ENCODE results near the gene NTN1.

Gene NTN1

GRCh38 chr17:9109933-9110332 lies 88.6 kb downstream of the NTN1 start:
- no CpG with 5 or more reads among the region's 4 CpGs for WGBS (ENCODE audit: extremely low coverage, insufficient coverage, insufficient read length)
- Histone ChIP-seq H3K4ac (ENCODE audit: low read depth, low read length) (no peak overlapping the region), H3K4me3 (ENCODE audit: low read depth, low read length) (no peak overlapping the region), H4K91ac (ENCODE audit: low read depth, low read length) (no peak overlapping the region), H3K14ac (ENCODE audit: low read length) (no peak overlapping the region), H2AK5ac (ENCODE audit: low read length) (no peak overlapping the region), H2BK120ac (ENCODE audit: insufficient read depth, low read length, poor library complexity) (no peak overlapping the region), H2BK12ac (ENCODE audit: low read length) (no peak overlapping the region), H2BK5ac (ENCODE audit: low read depth, low read length, poor library complexity) (no peak overlapping the region), H3K79me1 (ENCODE audit: low read length) (no peaks in the 10 kb centered on the region), H3K18ac (ENCODE audit: low read length) (no peak overlapping the region), H3K4me2 (ENCODE audit: low read length) (no peak overlapping the region), H3K23ac (ENCODE audit: low read length) (no peak overlapping the region), H3K9me3 (ENCODE audit: insufficient read depth, low read depth, low read length) (no peaks in the 10 kb centered on the region), H3K79me2 (ENCODE audit: control insufficient read depth, insufficient read depth, low read length, poor library complexity) (no peaks in the 10 kb centered on the region), H3K36me3 (ENCODE audit: control insufficient read depth in 1 of 2, insufficient read depth in 2 of 2, low read length in 2 of 2) (no peaks in the 10 kb centered on the region), H4K8ac (ENCODE audit: low read depth, low read length) (no peak overlapping the region), H3K27me3 (ENCODE audit: insufficient read depth, low read length) (no peaks in the 10 kb centered on the region), H3K4me1 (ENCODE audit: control insufficient read depth in 1 of 2, insufficient read depth in 2 of 2, low read length in 2 of 2) (no peaks in the 10 kb centered on the region), H3K9ac (ENCODE audit: low read length) (no peak overlapping the region), H2AFZ (ENCODE audit: insufficient read depth, low read length, poor library complexity) (no peak overlapping the region), H4K12ac (ENCODE audit: low read depth, low read length) (no peak overlapping the region), H3K27ac (ENCODE audit: low read depth, low read length) (no peak overlapping the region)
- DNase-seq = no peak

- no peak overlapping the region for H3K4ac ChIP-seq (ENCODE audit: low read depth, low read length)
- no peak overlapping the region for H2BK5ac ChIP-seq (ENCODE audit: low read depth, low read length, poor library complexity)
- H3K18ac ChIP-seq (ENCODE audit: low read length) = no peak overlapping the region
- H3K27ac ChIP-seq (ENCODE audit: low read depth, low read length) = no peak overlapping the region
- no peak overlapping the region for H2AFZ ChIP-seq (ENCODE audit: insufficient read depth, low read length, poor library complexity)
- no peak overlapping the region for H2AK5ac ChIP-seq (ENCODE audit: low read length)
- H4K12ac ChIP-seq (ENCODE audit: low read depth, low read length) = no peak overlapping the region
- no peaks in the 10 kb centered on the region for H3K36me3 ChIP-seq (ENCODE audit: control insufficient read depth in 1 of 2, insufficient read depth in 2 of 2, low read length in 2 of 2)
- no peak overlapping the region for H2BK12ac ChIP-seq (ENCODE audit: low read length)
- no peak overlapping the region for H3K4me2 ChIP-seq (ENCODE audit: low read length)
- no CpG with 5 or more reads among the region's 7 CpGs for WGBS (ENCODE audit: extremely low coverage, insufficient coverage, insufficient read length)
- no peaks in the 10 kb centered on the region for H3K79me2 ChIP-seq (ENCODE audit: control insufficient read depth, insufficient read depth, low read length, poor library complexity)
- no peak overlapping the region for H3K4me3 ChIP-seq (ENCODE audit: low read depth, low read length)
- no peak overlapping the region for H3K23ac ChIP-seq (ENCODE audit: low read length)
- H3K9ac ChIP-seq (ENCODE audit: low read length) = no peak overlapping the region
- H2BK120ac ChIP-seq (ENCODE audit: insufficient read depth, low read length, poor library complexity) = no peak overlapping the region
- DNase-seq = peak; percentile 90
- H3K4me1 ChIP-seq (ENCODE audit: control insufficient read depth in 1 of 2, insufficient read depth in 2 of 2, low read length in 2 of 2) = peaks cover 0 to 4% of the 10 kb centered on the region in 2 experiments
- H4K91ac ChIP-seq (ENCODE audit: low read depth, low read length) = no peak overlapping the region
- no peak overlapping the region for H3K14ac ChIP-seq (ENCODE audit: low read length)
- H3K79me1 ChIP-seq (ENCODE audit: low read length) = no peaks in the 10 kb centered on the region
- H3K27me3 ChIP-seq (ENCODE audit: insufficient read depth, low read length) = no peaks in the 10 kb centered on the region
- H3K9me3 ChIP-seq (ENCODE audit: insufficient read depth, low read depth, low read length) = no peaks in the 10 kb centered on the region
- H4K8ac ChIP-seq (ENCODE audit: low read depth, low read length) = no peak overlapping the region
Measured at GRCh38 chr17:9110501-9110900, 89.2 kb downstream of the NTN1 start.

- peak overlapping the region; percentile 80 for H2BK120ac ChIP-seq (ENCODE audit: insufficient read depth, low read length, poor library complexity)
- no peak overlapping the region for H3K27ac ChIP-seq (ENCODE audit: low read depth, low read length)
- H3K18ac ChIP-seq (ENCODE audit: low read length) = no peak overlapping the region
- H3K23ac ChIP-seq (ENCODE audit: low read length) = no peak overlapping the region
- H3K36me3 ChIP-seq (ENCODE audit: control insufficient read depth in 1 of 2, insufficient read depth in 2 of 2, low read length in 2 of 2) = no peaks in the 10 kb centered on the region
- no peak overlapping the region for H4K12ac ChIP-seq (ENCODE audit: low read depth, low read length)
- WGBS (ENCODE audit: extremely low coverage, insufficient coverage, insufficient read length) = no CpG with 5 or more reads among the region's 41 CpGs
- H3K4me3 ChIP-seq (ENCODE audit: low read depth, low read length) = no peak overlapping the region
- peak overlapping the region; percentile 78 for H4K8ac ChIP-seq (ENCODE audit: low read depth, low read length)
- H3K14ac ChIP-seq (ENCODE audit: low read length) = no peak overlapping the region
- peaks cover 1% of the 10 kb centered on the region for H3K79me1 ChIP-seq (ENCODE audit: low read length)
- H3K9me3 ChIP-seq (ENCODE audit: insufficient read depth, low read depth, low read length) = no peaks in the 10 kb centered on the region
- H3K9ac ChIP-seq (ENCODE audit: low read length) = no peak overlapping the region
- peak overlapping the region; percentile 51 for H3K4me2 ChIP-seq (ENCODE audit: low read length)
- peak overlapping the region; percentile 87 for H2BK12ac ChIP-seq (ENCODE audit: low read length)
- peak overlapping the region; percentile 86 for H2AFZ ChIP-seq (ENCODE audit: insufficient read depth, low read length, poor library complexity)
- no peak overlapping the region for H2AK5ac ChIP-seq (ENCODE audit: low read length)
- DNase-seq = peak in 1 of 2 donors; percentile 36
- H3K27me3 ChIP-seq (ENCODE audit: insufficient read depth, low read length) = no peaks in the 10 kb centered on the region
- H3K4ac ChIP-seq (ENCODE audit: low read depth, low read length) = no peak overlapping the region
- peaks cover 0 to 6% of the 10 kb centered on the region in 2 experiments for H3K4me1 ChIP-seq (ENCODE audit: control insufficient read depth in 1 of 2, insufficient read depth in 2 of 2, low read length in 2 of 2)
- no peak overlapping the region for H2BK5ac ChIP-seq (ENCODE audit: low read depth, low read length, poor library complexity)
- H4K91ac ChIP-seq (ENCODE audit: low read depth, low read length) = peak overlapping the region; percentile 26
- H3K79me2 ChIP-seq (ENCODE audit: control insufficient read depth, insufficient read depth, low read length, poor library complexity) = no peaks in the 10 kb centered on the region
Measured at GRCh38 chr17:9115214-9116191, 94.2 kb downstream of the NTN1 start.

- Histone ChIP-seq H3K27ac (ENCODE audit: low read depth, low read length) (no peak overlapping the region), H2BK5ac (ENCODE audit: low read depth, low read length, poor library complexity) (no peak overlapping the region), H3K4me3 (ENCODE audit: low read depth, low read length) (no peak overlapping the region), H2BK12ac (ENCODE audit: low read length) (peak overlapping the region; percentile 20), H3K4me2 (ENCODE audit: low read length) (no peak overlapping the region), H3K4ac (ENCODE audit: low read depth, low read length) (no peak overlapping the region), H2AK5ac (ENCODE audit: low read length) (no peak overlapping the region), H3K36me3 (ENCODE audit: control insufficient read depth in 1 of 2, insufficient read depth in 2 of 2, low read length in 2 of 2) (no peaks in the 10 kb centered on the region), H2BK120ac (ENCODE audit: insufficient read depth, low read length, poor library complexity) (no peak overlapping the region), H3K79me2 (ENCODE audit: control insufficient read depth, insufficient read depth, low read length, poor library complexity) (no peaks in the 10 kb centered on the region), H4K12ac (ENCODE audit: low read depth, low read length) (no peak overlapping the region), H3K9ac (ENCODE audit: low read length) (no peak overlapping the region), H3K4me1 (ENCODE audit: control insufficient read depth in 1 of 2, insufficient read depth in 2 of 2, low read length in 2 of 2) (peaks cover 0 to 6% of the 10 kb centered on the region in 2 experiments), H2AFZ (ENCODE audit: insufficient read depth, low read length, poor library complexity) (no peak overlapping the region), H3K79me1 (ENCODE audit: low read length) (peaks cover 1% of the 10 kb centered on the region), H4K91ac (ENCODE audit: low read depth, low read length) (no peak overlapping the region), H4K8ac (ENCODE audit: low read depth, low read length) (no peak overlapping the region), H3K14ac (ENCODE audit: low read length) (no peak overlapping the region), H3K23ac (ENCODE audit: low read length) (no peak overlapping the region), H3K9me3 (ENCODE audit: insufficient read depth, low read depth, low read length) (no peaks in the 10 kb centered on the region), H3K18ac (ENCODE audit: low read length) (no peak overlapping the region), H3K27me3 (ENCODE audit: insufficient read depth, low read length) (no peaks in the 10 kb centered on the region)
- no peak for DNase-seq
- no CpG with 5 or more reads among the region's 11 CpGs for WGBS (ENCODE audit: extremely low coverage, insufficient coverage, insufficient read length)
Measured at GRCh38 chr17:9116311-9116835, 95.1 kb downstream of the NTN1 start.
